ENCODE data around the gene PHLDA2.

DNA sequence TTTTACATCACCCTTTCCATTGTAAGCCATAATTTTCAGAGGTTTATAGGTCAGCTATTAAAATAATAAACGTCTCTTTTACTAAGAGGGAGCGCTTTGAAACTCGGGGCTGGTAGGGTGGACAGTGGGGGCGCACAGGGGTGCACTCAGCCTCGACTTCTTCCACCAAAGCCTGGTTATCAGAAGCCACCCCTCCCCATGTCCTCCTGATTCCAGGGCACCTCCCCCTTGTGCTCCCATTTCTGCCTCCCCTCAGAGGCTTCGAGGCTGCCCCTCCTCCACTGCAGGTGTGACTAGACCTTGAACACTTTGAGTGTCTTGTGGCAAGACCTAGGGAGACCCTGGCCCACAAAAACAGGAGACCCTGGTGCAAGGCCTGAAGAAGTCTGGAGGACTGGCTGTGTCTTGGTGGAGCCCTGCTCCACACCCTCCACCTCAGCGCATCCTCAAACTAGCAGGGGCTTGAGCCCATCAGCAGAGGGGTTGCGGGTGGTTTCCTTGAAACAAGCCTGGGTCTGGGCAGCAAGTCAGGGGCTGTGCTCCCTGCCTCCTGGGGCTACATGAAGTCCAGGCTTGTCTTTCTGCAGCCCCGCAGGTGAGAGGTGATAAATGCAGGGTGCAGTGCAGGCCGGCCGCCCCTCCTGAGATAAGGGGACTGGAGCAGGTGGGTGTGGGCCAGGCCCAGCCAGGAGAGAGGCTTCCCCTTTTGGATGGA, 46.7 kb downstream of the PHLDA2 start:
- TF ChIP-seq RFX5 (IDR thresholded peaks at IDR 0.05; ENCODE audit: low read length): no peak
- no peak for TF ChIP-seq CTCF (IDR thresholded peaks at IDR 0.05)
- TF ChIP-seq FOXJ3 (CRISPR knock-in tag; IDR thresholded peaks at IDR 0.05): no peak
- TF ChIP-seq MXI1 (IDR thresholded peaks at IDR 0.05; ENCODE audit: low read depth, low read length): no peak
- no peak for TF ChIP-seq TAF1 (IDR thresholded peaks at IDR 0.05; ENCODE audit: borderline replicate concordance, low read depth, low read length)
- no peak for TF ChIP-seq TEAD4 (IDR thresholded peaks at IDR 0.05; ENCODE audit: borderline replicate concordance, insufficient read depth)
- TF ChIP-seq POLR2AphosphoS5 (IDR thresholded peaks at IDR 0.05; ENCODE audit: low read depth, low read length): no peak
- TF ChIP-seq RXRA (IDR thresholded peaks at IDR 0.05; ENCODE audit: borderline replicate concordance, low read depth): no peak
- TF ChIP-seq NRF1 (IDR thresholded peaks at IDR 0.05; ENCODE audit: low read depth, low read length): no peak
- no peak for TF ChIP-seq SMC3 (IDR thresholded peaks at IDR 0.05; ENCODE audit: low read depth, low read length)
- no peak for TF ChIP-seq ZBTB33 (IDR thresholded peaks at IDR 0.05; ENCODE audit: borderline replicate concordance, low read depth)
- TF ChIP-seq CHD2 (IDR thresholded peaks at IDR 0.05; ENCODE audit: low read length, partially characterized antibody): no peak
